HG03460 (cell line): Measurements from ENCODE around the gene C4orf46.
A peak's percentile ranks its signal among the peaks of the same experiment; 100 is the strongest.
"Not testable (repeated sequence)": the region's sequence is repeated elsewhere in the genome, so short reads cannot be mapped to it uniquely, and the experiment has no call there.

Experiments used
- ATAC-seq: cut with Tn5 transposase; IDR thresholded peaks from one replicate; pipeline ENCODE4 v1.9.1; 2021; ENCODE audit not compliant: unreplicated experiment

Gene C4orf46

GRCh38 chr4:158671665-158671914, at the start of gene C4orf46:
C4orf46 (minus strand) TSS chr4:158671887; CDS start chr4:158671801, 86 bp downstream.
- ATAC-seq, result no peak

- no peak for ATAC-seq
Observed at GRCh38 chr4:158715802-158716201, 44.1 kb upstream of the C4orf46 start.

- no peak for ATAC-seq
Observed at GRCh38 chr4:158714937-158715336, 43.2 kb upstream of the C4orf46 start.

GRCh38 chr4:158712622-158713021, 40.9 kb upstream of the C4orf46 start:
- not testable (repeated sequence) for ATAC-seq

- ATAC-seq, result no peak
Observed at GRCh38 chr4:158710814-158711213, 39.1 kb upstream of the C4orf46 start.

GRCh38 chr4:158704274-158704673, 32.6 kb upstream of the C4orf46 start:
- no peak for ATAC-seq

GRCh38 chr4:158688813-158689212, 17.1 kb upstream of the C4orf46 start:
- ATAC-seq, result no peak

- ATAC-seq, result no peak
Observed at GRCh38 chr4:158682066-158682465, 10.4 kb upstream of the C4orf46 start.

- no peak for ATAC-seq
Observed at GRCh38 chr4:158681629-158682028, 9.9 kb upstream of the C4orf46 start.

- ATAC-seq, result no peak
Observed at GRCh38 chr4:158678767-158679166, 7.1 kb upstream of the C4orf46 start.

GRCh38 chr4:158676076-158676475, 4.4 kb upstream of the C4orf46 start:
- ATAC-seq, result no peak

- ATAC-seq, result no peak
Observed at GRCh38 chr4:158673633-158674032, 1.9 kb upstream of the C4orf46 start.

GRCh38 chr4:158671915-158672806, 474 bp upstream of the C4orf46 start, which contains the start of gene ETFDH:
ETFDH (plus strand) TSS chr4:158672296; CDS start chr4:158672457, 161 bp downstream.
- ATAC-seq, result peak; percentile 85

- ATAC-seq, result peak; percentile 27
Observed at GRCh38 chr4:158670975-158671664, 567 bp downstream of the C4orf46 start.

- ATAC-seq, result no peak
Observed at GRCh38 chr4:158669310-158669709, 2.4 kb downstream of the C4orf46 start.

- ATAC-seq, result no peak
Observed at GRCh38 chr4:158667651-158668198, 4.0 kb downstream of the C4orf46 start.

- ATAC-seq, result no peak
Observed at GRCh38 chr4:158666892-158667291, 4.8 kb downstream of the C4orf46 start.

- no peak for ATAC-seq
Observed at GRCh38 chr4:158664806-158665205, 6.9 kb downstream of the C4orf46 start.

- ATAC-seq, result not testable (repeated sequence)
Observed at GRCh38 chr4:158663707-158664625, 7.7 kb downstream of the C4orf46 start.

- not testable (repeated sequence) for ATAC-seq
Observed at GRCh38 chr4:158663255-158663654, 8.4 kb downstream of the C4orf46 start.

- no peak for ATAC-seq
Observed at GRCh38 chr4:158657291-158657690, 14.4 kb downstream of the C4orf46 start.
